Measurements from ENCODE around the gene EPN2.
A peak's percentile ranks its signal among the peaks of the same experiment; 100 is the strongest.

EPN2 gene

DNA sequence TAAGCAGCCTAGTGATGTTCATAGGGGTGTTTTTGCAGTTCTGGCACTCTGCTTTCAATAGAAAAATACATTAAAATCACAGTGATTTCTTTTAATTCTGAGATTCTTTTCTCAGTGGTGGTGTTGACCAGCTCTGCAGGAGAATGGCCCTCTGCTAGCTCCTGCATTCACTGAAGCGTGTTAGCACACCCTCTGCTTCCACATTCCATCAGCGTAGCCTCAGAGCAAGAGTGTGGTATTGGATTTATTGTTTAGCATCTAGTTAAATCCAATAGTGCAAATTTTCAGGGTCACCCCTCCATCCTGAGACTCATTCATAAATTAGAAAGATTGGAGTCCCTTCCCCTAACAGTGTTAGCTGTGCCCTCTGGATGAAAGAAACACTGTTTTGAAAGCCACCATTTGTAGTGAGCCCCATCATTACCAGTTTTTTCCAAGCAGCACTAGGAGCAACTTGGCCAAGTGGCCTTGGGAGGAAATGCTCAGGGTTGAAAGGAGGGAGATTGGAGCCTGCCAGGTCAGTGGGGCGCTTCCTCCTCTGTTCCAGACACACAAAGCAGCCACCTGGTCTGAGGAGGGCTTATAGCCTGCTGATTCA lies 79.7 kb downstream of the EPN2 start:
- DNase-seq (ENCODE audit: insufficient read length, low spot score) (no peak), FAIRE-seq (no peak)
- TF ChIP-seq POLR2A (IDR thresholded peaks at IDR 0.05; ENCODE audit: low read depth, low read length) = no peak
- no peak for TF ChIP-seq TAF1 (IDR thresholded peaks at IDR 0.05; ENCODE audit: low read depth, low read length)
- no peak for TF ChIP-seq POLR2AphosphoS5 (IDR thresholded peaks at IDR 0.05; ENCODE audit: low read depth, low read length)
- TF ChIP-seq SPI1 (IDR thresholded peaks at IDR 0.05; ENCODE audit: low read depth, low read length) = no peak
- no peak for TF ChIP-seq POU2F2 (IDR thresholded peaks at IDR 0.05; ENCODE audit: low read depth, low read length)
- no peak for TF ChIP-seq PAX5 (IDR thresholded peaks at IDR 0.05; ENCODE audit: insufficient read depth, low read length, severe bottlenecking)

GRCh38 chr17:19317359-19318095 lies 80.4 kb downstream of the EPN2 start:
- FAIRE-seq (peak; percentile 96), DNase-seq (ENCODE audit: insufficient read length, low spot score) (peak; percentile 59)
- no peak for TF ChIP-seq SPI1 (IDR thresholded peaks at IDR 0.05; ENCODE audit: low read depth, low read length)
- peak; percentile 98 for TF ChIP-seq POU2F2 (IDR thresholded peaks at IDR 0.05; ENCODE audit: low read depth, low read length)

DNA sequence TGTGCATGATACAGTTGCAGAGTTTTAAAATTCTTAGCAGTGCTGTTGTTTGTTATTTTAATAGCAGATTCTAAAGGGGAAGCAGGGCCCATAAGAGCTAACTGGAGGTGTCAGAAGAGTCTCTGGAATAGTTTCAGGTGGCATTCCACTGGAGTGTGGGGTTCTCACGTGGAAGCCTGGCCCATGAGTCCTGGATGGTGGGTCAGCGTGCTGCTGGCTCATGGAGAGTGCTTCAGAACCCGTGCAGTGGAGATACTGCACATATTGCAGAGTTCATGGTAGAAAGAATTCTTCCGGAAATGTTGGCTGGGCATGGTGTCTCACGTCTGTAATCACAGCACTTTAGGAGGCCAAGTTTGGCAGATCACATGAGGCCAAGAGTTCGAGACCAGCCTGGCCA lies 81.4 kb downstream of the EPN2 start:
- no peak for FAIRE-seq

DNA sequence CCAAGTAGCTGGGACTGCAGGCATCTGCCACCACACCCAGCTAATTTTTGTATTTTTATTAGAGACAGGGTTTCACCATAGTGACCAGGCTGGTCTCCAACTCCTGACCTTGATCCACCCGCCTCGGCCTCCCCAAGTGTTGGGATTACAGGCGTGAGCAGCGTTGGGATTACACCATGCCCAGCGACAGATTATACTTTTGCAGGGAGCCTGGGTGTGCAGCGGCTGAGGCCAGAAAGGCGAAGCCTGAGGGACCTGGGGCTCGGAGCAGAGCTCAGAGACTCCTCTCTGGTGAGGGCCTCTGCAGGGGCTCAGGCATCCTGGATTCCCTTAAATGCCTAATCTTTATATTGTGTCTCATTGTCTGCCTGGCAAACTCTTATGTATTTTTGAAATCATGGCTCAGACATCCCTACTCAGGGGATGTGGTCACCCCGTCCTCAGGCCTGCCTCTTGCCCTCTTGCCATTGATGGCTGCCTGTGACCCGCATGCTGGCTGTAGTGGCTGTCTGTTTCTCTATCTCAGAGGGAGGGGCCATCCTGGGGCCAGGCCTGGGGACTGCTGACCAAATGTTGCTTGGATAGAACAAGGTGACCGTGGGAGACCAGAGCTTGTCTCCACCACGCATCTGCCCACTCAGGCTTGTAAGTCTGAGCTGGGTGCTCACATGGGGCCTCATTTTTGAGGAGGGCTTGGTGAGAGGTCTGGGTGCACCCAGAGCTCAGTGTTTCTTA lies 82.8 kb downstream of the EPN2 start:
- FAIRE-seq = no peak
- TF ChIP-seq PAX5 (IDR thresholded peaks at IDR 0.05; ENCODE audit: insufficient read depth, low read length, severe bottlenecking) = no peak
- no peak for TF ChIP-seq POLR2AphosphoS5 (IDR thresholded peaks at IDR 0.05; ENCODE audit: low read depth, low read length)
- TF ChIP-seq POU2F2 (IDR thresholded peaks at IDR 0.05; ENCODE audit: low read depth, low read length) = no peak
- TF ChIP-seq POLR2A (IDR thresholded peaks at IDR 0.05; ENCODE audit: low read depth, low read length) = no peak
- TF ChIP-seq TAF1 (IDR thresholded peaks at IDR 0.05; ENCODE audit: low read depth, low read length) = no peak
- no peak for TF ChIP-seq SPI1 (IDR thresholded peaks at IDR 0.05; ENCODE audit: low read depth, low read length)

More for the DNA sequence above, 81.4 kb downstream of the EPN2 start:
- TF ChIP-seq POLR2A (IDR thresholded peaks at IDR 0.05; ENCODE audit: low read depth, low read length) (no peak), PAX5 (IDR thresholded peaks at IDR 0.05; ENCODE audit: insufficient read depth, low read length, severe bottlenecking) (no peak), SPI1 (IDR thresholded peaks at IDR 0.05; ENCODE audit: low read depth, low read length) (no peak), POLR2AphosphoS5 (IDR thresholded peaks at IDR 0.05; ENCODE audit: low read depth, low read length) (no peak), POU2F2 (IDR thresholded peaks at IDR 0.05; ENCODE audit: low read depth, low read length) (no peak), TAF1 (IDR thresholded peaks at IDR 0.05; ENCODE audit: low read depth, low read length) (no peak)
- no peak for DNase-seq (ENCODE audit: insufficient read length, low spot score)

DNA sequence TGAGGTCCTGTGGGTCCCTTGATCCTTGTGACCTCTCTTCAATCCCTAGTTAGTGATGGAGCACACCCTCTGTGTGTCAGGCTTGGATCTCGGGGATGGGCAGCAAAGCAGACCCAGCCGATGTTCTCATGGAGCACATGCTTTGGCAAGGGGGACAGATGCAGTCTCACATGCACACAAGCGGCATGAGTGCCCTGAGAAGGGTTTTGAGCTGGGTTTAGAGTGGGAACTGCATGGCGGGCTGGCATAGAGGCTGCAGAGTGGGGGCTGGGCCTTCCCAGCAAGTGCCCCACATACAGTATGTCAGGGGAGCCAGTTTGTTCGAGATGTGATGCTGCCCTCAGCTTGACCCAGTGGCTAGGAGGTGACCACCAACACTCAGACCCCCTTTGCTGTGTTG lies 83.7 kb downstream of the EPN2 start:
- TF ChIP-seq TAF1 (IDR thresholded peaks at IDR 0.05; ENCODE audit: low read depth, low read length) (no peak), PAX5 (IDR thresholded peaks at IDR 0.05; ENCODE audit: insufficient read depth, low read length, severe bottlenecking) (no peak), POLR2A (IDR thresholded peaks at IDR 0.05; ENCODE audit: low read depth, low read length) (no peak)
- DNase-seq (ENCODE audit: insufficient read length, low spot score) = no peak

More for the DNA sequence above, 82.8 kb downstream of the EPN2 start:
- no peak for DNase-seq (ENCODE audit: insufficient read length, low spot score)

DNA sequence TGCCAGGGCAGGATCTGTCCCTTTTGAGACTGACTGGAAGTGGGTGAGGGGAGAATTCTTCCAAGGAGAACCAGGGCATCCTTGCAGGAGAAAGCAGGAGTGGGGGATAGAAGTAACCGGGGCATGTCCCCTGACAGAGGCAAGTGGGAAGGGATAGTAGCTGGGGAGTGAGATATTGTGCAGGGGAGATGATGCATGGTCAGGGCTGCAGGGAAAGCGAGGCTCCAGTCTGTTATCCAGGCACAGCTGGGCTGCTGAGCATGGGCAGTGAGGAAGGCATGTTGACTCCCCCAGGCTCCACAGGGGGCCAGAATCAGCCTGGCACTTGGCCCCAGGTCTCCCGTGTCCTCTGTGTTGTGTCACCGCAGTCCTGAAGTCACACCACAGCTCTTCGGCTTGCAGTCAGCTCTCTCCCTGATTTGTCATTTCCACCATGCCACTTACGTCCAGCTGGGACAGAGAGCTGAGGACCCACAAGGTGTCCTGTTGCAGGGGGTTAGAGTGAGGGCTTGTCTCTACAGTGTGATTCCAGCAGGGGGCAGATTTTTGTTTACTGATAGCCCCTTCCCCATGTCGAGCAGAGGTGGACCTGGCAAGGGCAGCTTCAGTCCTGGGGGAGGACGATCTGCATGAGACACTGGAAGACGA lies 84.4 kb downstream of the EPN2 start:
- DNase-seq (ENCODE audit: insufficient read length, low spot score) (no peak), FAIRE-seq (no peak)
- no peak for TF ChIP-seq POLR2AphosphoS5 (IDR thresholded peaks at IDR 0.05; ENCODE audit: low read depth, low read length)
- TF ChIP-seq TAF1 (IDR thresholded peaks at IDR 0.05; ENCODE audit: low read depth, low read length) = no peak
- no peak for TF ChIP-seq PAX5 (IDR thresholded peaks at IDR 0.05; ENCODE audit: insufficient read depth, low read length, severe bottlenecking)
- no peak for TF ChIP-seq POU2F2 (IDR thresholded peaks at IDR 0.05; ENCODE audit: low read depth, low read length)
- no peak for TF ChIP-seq SPI1 (IDR thresholded peaks at IDR 0.05; ENCODE audit: low read depth, low read length)
- TF ChIP-seq POLR2A (IDR thresholded peaks at IDR 0.05; ENCODE audit: low read depth, low read length) = no peak

More for the DNA sequence above, 83.7 kb downstream of the EPN2 start:
- no peak for FAIRE-seq

DNA sequence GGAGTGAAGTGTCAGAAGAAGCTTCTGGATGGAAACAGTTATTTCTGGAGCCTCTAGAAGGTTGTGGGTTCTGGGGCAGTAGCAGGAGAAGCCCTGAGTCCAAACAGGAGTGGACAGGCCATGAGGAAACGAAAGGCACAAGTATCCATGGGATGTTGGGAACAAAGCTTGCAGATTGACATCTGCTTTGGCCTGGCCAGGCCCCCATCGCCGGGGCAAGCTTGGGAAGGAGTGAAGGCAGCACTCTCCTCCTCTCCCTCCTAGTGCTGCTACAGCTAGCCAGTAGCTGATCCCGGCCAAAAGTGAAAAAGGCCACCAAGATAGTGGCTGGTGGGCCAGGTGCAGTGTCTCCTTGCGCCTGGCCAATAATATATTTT lies 85.0 kb downstream of the EPN2 start:
- TF ChIP-seq POLR2AphosphoS5 (IDR thresholded peaks at IDR 0.05; ENCODE audit: low read depth, low read length) (no peak), POLR2A (IDR thresholded peaks at IDR 0.05; ENCODE audit: low read depth, low read length) (no peak), POU2F2 (IDR thresholded peaks at IDR 0.05; ENCODE audit: low read depth, low read length) (no peak)
- DNase-seq (ENCODE audit: insufficient read length, low spot score) (no peak), FAIRE-seq (no peak)

DNA sequence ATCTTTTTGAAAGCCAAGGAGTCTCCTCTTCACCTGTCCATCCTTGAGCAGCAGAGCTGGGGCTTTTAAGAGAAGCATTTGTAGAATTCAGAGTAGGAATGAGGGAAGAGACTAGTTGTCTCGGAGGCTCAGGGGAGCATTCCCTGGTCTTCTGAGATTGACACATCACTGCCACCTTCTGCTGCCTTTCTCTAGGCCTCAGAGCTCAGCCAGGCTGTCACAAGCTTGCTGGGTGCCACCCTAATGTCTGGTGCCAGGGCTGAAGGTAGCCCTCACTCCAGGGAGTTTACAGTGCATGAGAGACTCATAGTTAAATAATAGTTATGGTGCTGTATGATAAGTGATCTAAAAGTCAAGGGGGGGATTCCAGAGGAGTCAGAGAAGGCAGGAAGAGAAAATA lies 85.7 kb downstream of the EPN2 start:
- FAIRE-seq (no peak), DNase-seq (ENCODE audit: insufficient read length, low spot score) (no peak)
- TF ChIP-seq POLR2A (IDR thresholded peaks at IDR 0.05; ENCODE audit: low read depth, low read length) (no peak), POLR2AphosphoS5 (IDR thresholded peaks at IDR 0.05; ENCODE audit: low read depth, low read length) (no peak), TAF1 (IDR thresholded peaks at IDR 0.05; ENCODE audit: low read depth, low read length) (no peak), POU2F2 (IDR thresholded peaks at IDR 0.05; ENCODE audit: low read depth, low read length) (no peak), PAX5 (IDR thresholded peaks at IDR 0.05; ENCODE audit: insufficient read depth, low read length, severe bottlenecking) (no peak), SPI1 (IDR thresholded peaks at IDR 0.05; ENCODE audit: low read depth, low read length) (no peak)

DNA sequence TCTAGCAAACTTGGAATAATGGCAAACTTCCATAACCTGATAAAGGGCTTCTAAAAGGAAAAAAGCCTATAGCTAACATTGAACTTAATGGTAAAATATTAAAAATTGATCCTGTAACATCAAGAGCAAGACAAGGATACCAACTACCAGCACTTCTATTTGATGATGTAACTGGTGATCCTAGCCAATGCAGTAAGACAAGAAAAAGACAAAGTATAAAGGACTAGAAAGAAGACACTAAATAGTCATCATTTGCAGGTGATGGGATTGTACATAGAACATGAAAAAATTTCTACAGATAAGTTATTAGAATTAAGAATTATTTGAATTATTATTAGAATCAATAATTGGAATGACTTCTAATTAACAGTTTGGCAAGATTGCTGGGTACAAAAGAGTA lies 88.4 kb downstream of the EPN2 start:
- DNase-seq (ENCODE audit: insufficient read length, low spot score) = no peak
- FAIRE-seq = no peak
- TF ChIP-seq POU2F2 (IDR thresholded peaks at IDR 0.05; ENCODE audit: low read depth, low read length) = no peak

All from GM12891 (cell line).